ENCODE data around the gene METTL2A.
"Not testable (repeated sequence)": the region's sequence is repeated elsewhere in the genome, so short reads cannot be mapped to it uniquely, and the experiment has no call there.

Gene METTL2A

GRCh38 chr17:62473030-62473982 is 49.6 kb downstream of the METTL2A start:
- not testable (repeated sequence) for DNase-seq

GRCh38 chr17:62477111-62477510 is 53.4 kb downstream of the METTL2A start:
- not testable (repeated sequence) for DNase-seq

GRCh38 chr17:62477718-62478408 is 54.2 kb downstream of the METTL2A start:
- peak; percentile 33 for DNase-seq

- peak; percentile 67 for DNase-seq
Measured at GRCh38 chr17:62478424-62478879, 54.8 kb downstream of the METTL2A start, which contains the start of gene TLK2. Gene TLK2, plus strand, starts transcription at chr17:62478825. Its CDS starts 2,301 bp downstream, at chr17:62481126.

GRCh38 chr17:62478880-62479638 is 55.4 kb downstream of the METTL2A start:
- peak; percentile 40 for DNase-seq

- DNase-seq, result peak; percentile 12
Measured at GRCh38 chr17:62479639-62480258, 56.1 kb downstream of the METTL2A start.

GRCh38 chr17:62482553-62482952 is 58.9 kb downstream of the METTL2A start:
- DNase-seq, result not testable (repeated sequence)

- DNase-seq, result not testable (repeated sequence)
Measured at GRCh38 chr17:62490990-62491389, 67.3 kb downstream of the METTL2A start.

GRCh38 chr17:62493049-62493655 is 69.5 kb downstream of the METTL2A start:
- DNase-seq, result not testable (repeated sequence)

GRCh38 chr17:62494073-62494472 is 70.4 kb downstream of the METTL2A start:
- DNase-seq, result not testable (repeated sequence)

- not testable (repeated sequence) for DNase-seq
Measured at GRCh38 chr17:62496344-62496743, 72.6 kb downstream of the METTL2A start.

- DNase-seq, result not testable (repeated sequence)
Measured at GRCh38 chr17:62498796-62499195, 75.1 kb downstream of the METTL2A start.

All from activated CD4-positive, alpha-beta T cell treated with anti-CD3 and anti-CD28 coated beads, Interleukin-2, amount 50 U/mL, for 1 hour (primary cell).